NCI-H1694 treated with DMSO at 0.1 percent for 48 hours (cell line): Measurements from ENCODE around the gene AMMECR1.
"Not testable (repeated sequence)": the region's sequence is repeated elsewhere in the genome, so short reads cannot be mapped to it uniquely, and the experiment has no call there.

ENCODE experiments used
- DNase-seq: peaks from one replicate; lab custom pipeline; 2025; lab: John Stamatoyannopoulos, UW

The AMMECR1 gene

DNA sequence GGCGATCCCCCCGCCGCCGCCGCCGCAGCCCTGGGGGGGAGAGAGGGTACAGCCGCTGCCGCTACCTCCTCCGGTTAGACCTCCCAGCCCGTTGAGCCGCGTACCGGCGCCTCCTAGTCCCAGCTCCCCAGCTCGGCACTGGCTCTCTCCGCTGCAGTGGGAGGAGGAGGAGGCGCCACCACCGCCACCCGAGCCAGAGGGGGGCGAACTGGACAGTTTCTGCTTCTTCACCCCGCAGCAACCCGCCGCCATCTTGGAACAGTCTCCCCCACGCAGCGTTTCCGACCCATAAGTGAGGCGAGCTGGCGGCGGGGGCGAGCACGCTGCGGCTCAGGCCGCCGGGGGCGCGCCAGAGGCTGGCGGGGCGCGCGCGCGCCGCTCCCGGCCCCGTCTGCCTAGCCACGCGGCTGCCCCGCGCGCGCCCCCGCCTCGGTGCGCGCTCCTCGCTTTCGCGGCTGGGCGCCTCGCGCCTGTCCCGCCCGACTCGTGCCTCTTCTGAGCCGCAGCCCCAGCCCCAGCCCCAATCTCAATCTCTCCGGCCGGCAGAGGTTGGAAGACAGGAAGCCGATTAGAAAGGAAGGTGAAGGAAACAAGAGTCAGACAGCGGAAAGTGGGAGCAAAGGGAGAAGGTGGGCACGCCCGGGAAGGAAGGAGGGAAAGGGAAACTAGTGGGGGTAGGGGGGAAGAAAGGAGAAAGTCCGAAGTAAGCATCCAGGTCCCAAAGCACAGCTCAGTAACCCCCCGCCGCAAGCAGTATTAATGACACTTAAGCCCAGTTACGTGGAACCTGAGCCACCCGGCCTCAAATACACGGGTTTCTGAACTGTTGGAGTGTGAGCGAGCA is at the start of gene AMMECR1:
AMMECR1 (minus strand) TSS at position 266 of the 844 bp plus-strand sequence; CDS start at position 252, 14 bp downstream.
- DNase-seq, result peak; percentile 62

DNA sequence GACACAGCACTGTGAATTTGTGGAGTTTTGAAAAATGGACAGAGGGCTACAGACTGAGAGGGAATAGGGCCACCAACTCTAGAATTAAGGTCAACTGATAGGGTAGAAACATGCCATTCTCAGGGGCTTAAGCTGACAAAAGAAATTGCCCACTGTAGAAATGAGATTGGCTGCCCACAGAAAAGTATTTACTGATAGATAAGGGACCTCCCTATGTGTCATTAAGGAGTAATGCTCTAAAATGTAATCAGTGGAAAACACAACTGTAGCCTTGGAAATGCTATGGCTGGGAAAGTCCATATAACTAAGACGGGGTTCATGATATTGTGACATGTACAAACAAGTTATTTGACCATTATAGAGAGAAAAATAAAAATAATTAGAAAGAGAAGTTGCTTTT is 45.4 kb upstream of the AMMECR1 start:
- no peak for DNase-seq

DNA sequence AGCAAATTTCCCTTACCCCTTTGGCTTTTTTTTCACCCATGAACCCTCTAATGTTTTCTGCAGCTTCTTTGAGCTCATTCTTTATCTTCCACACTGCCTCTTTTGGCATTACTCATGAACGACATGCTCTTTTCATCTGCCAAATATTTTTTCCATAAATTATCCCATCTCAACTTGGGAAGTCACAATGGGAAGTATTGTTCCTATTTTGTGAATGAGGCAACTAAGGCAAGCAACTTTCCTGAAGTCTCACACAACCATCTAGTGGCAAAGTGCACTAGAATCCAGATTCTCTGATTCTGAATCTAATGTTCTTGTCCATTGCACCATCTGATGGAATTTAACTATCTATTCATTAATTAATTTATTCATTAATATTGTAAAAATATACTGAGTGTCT is 41.4 kb upstream of the AMMECR1 start:
- no peak for DNase-seq

DNA sequence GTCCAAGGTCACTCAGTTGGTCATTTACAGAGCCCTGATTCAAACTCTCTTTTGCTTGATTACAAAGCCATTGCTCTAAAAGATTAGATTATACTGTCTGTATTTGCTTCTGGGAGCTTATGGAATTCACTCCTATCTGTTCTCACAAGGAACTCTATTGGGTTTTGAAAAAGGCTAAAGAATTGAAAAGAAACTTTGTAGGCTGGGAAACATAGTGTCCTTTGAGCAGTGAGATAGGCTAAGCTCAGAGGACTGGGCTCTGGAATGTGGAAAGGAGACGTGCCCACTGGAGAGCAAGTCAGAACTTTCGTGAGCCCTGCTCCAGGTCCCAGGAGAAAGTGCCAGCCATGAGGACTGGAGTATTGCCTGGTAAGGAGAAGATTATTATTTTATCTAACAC is 40.7 kb upstream of the AMMECR1 start, which contains the start of gene RTL9:
RTL9 (plus strand) TSS at position 301 of the 400 bp plus-strand sequence. CDS start 91,770 bp downstream, outside the sequence.
- DNase-seq, result no peak

DNA sequence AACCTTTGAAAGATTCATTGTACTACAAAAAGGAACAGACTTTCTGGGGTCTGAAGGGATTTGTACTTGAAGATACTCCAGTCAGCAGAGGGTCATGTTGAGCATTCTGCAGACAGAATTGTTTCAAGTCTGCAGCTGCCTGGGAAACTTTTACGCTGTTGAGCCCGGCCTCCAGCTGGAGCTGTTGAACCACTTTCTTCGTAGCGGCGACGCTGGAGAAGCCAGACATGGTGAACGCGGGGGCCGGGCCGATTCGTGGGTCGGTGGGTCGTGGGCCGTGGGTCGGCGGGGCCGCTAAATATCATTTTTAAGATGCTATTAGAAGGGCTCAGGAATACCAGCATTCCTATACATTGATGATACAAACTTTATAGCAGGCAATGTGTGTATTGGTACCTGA is 28.8 kb upstream of the AMMECR1 start:
- DNase-seq, result no peak

DNA sequence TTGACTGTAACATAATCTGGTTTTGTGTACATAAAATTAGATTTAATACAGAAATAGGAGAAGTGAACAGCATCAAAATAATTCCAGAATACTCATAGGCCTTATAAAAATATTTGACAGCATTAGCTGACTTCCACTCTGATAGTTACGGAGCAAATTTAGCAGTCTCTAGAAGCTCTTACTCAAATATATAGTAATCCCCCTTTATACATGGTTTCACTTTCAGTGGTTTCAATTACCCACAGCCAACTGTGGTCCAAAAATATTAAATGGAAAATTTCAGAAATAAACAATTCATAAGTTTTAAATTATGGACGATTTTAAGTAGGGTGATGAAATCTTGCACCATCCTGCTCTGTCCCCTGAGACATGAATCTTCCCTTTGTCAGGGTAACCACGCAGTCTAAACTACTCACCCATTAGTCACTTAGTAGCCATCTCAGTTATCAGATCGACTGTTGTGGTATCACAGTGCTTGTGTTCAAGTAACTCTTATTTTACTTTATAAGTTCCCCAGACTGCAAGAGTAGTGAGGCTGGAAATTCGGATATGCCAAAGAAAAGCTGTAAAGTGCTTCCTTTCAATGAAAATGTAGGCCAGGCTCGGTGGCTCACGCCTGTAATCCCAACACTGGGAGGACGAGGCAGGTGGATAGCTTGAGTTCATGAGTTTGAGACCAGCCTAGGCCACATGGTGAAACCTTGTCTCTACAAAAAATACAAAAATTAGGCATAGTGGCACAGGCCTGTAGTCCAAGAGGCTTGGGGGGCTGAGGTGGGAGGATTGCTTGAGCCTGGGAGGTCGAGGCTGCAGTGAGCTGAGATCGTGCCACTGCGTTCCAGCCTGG is 23.5 kb upstream of the AMMECR1 start:
- DNase-seq, result no peak

DNA sequence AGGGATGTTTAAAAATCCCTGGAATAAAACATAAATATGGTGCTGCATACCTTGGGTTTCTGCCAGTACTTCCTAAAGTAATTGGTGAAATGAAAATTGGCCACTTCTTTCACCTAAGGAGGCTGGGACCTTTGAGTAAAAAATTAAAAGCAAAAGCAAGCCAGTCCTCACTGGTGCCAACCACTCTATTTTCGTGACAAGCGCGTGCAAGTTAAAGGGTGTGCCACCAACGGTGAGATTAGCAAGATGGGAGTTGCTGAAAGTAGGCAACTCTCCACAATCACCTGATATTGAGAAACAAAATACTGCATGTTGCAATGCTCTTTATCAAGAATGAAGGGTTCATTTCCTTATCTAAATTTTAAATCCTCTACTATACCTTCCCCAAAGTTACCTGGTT is 21.1 kb upstream of the AMMECR1 start:
- no peak for DNase-seq

DNA sequence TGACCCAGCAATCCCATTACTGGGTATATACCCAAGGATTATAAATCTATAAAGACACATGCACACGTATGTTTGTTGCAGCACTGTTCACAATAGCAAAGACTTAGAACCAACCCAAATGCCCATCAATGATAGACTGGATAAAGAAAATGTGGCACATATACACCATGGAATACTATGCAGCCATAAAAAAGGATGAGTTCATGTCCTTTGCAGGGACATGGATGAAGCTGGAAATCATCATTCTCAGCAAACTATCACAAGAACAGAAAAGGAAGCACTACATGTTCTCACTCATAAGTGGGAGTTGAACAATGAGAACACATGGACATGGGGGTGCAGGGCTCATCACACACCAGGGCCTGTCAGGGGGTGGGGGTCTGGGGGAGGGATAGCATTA is 15.6 kb upstream of the AMMECR1 start:
- not testable (repeated sequence) for DNase-seq

DNA sequence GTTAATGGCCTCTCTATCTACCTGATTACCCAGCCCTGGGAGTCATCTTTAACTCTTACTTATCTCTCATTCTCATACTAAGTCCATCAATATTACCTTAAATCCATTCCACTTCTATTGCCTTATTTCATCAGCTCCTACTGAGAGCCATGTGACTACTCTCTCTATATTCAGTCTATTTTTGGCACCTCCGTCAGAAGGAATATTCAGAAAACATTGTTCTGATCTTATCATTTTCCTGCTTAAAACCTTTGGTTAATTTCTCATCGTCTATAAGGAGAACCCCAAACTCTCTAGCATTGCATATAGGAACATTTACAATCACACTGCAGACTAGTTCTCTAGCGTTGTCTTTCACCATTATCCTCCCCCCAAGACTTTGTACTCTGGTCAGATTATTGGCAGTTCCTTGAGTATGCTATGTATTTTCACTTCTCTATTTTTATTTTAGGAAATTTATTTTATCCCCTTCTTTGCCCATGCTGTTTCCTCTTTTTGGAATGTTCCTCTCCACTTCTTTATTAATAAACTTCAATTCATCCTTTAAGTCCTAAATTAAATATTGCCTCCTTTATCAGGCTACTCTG is 13.7 kb upstream of the AMMECR1 start:
- DNase-seq, result no peak

DNA sequence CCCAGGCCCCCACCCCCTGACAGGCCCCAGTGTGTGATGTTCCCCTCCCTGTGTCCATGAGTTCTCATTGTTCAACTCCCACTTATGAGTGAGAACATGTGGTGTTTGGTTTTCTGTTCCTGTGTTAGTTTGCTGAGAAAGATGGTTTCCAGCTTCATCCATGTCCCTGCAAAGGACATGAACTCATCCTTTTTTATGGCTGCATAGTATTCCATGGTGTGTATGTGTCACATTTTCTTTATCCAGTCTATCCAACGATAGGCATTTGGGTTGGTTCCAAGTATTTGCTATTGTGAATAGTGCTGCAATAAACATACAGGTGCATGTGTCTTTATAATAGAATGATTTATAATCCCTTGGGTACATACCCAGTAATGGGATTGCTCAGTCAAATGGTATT is 10.7 kb upstream of the AMMECR1 start:
- DNase-seq, result not testable (repeated sequence)

DNA sequence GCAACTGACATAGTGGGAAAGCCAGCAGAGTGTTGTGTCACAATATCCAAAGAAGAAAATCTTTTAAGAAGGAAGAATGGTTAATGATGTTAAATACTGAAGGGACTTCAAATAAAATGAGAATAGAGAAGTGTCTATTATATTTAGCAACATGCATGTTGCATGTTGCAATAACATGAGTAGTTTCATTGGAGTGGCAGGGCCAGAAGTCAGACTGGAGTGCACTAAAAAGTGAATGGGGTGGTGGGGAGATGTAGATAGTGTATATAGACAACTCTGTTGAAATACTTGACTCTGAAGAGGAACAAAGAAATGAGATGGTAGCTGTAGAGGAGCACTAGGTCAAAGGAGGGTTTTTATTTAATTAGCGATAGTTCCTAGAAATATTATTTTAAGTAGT is 9.5 kb upstream of the AMMECR1 start:
- DNase-seq, result no peak

DNA sequence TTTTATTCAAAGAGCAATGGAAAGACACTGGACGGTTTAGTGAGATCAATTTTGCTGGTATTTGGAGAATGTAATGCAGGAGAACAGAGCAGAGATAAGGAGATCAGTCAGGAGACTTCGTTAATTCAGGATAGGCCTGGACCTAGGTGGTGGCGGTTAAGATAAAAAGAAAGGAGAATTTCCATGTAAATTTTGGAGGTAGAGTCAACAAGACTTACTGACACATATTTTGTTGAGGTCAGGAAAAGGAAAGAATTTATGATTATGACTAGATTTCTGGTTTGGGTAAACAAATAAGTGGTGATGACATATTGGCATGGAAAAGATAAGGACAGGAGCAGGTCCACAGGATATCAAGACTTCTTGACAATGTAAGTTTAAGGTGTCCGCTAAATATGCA is 8.8 kb upstream of the AMMECR1 start:
- no peak for DNase-seq

DNA sequence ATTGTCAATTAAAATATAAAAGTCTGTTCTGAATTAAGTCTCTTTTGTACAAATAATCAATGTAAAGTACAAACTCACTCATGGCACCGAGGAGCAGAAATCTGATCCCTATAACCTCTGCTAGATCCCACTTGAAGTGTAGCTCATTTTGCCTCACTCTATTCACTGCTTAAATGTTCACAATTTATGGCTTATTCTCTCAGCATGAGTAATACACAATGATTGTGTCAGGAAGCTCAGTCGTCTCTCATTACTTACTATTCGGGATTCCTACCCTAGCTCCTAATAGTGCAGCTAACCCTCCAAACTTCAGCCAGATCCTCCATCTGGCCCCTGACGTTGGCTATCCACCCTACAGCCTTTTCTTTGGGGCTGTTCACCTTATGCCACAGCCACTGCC is 4.7 kb upstream of the AMMECR1 start:
- no peak for DNase-seq

DNA sequence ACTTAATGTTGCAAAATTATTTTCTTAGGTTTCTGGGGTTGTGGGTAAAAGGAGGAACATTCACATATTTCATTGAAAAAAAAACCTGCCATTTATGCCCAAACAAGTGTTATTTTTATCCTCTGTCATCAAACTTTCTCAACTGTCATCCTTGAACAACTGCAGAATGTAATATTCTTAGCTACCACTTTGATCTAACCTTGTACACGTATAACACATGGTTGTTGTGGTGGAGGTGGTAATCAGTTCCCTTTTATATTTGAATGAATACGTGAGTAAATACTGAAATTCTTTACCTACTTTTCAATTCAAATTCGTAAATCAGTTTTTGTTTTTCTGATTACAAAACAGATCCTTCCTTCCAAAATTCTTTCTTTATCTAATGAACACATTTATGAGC is 3.8 kb upstream of the AMMECR1 start:
- no peak for DNase-seq

DNA sequence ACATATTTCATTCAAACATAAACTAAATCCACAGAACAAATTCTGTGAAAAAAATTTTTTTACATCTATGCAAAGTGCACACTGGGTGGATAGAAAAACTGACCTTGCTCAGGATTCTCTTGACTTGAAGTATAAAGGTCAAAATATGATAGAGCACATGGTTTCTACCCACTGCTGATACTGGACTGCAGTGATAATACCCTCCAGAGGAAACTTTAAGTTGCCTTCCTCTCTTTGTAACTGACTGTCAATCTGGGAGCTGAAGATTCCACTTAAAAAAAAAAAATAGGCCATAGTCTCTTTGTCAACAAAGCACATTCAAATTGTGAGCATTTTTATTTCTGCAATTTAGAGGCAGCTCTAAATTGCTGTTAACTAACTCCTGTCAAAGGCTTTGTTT is 3.2 kb upstream of the AMMECR1 start:
- DNase-seq, result no peak

DNA sequence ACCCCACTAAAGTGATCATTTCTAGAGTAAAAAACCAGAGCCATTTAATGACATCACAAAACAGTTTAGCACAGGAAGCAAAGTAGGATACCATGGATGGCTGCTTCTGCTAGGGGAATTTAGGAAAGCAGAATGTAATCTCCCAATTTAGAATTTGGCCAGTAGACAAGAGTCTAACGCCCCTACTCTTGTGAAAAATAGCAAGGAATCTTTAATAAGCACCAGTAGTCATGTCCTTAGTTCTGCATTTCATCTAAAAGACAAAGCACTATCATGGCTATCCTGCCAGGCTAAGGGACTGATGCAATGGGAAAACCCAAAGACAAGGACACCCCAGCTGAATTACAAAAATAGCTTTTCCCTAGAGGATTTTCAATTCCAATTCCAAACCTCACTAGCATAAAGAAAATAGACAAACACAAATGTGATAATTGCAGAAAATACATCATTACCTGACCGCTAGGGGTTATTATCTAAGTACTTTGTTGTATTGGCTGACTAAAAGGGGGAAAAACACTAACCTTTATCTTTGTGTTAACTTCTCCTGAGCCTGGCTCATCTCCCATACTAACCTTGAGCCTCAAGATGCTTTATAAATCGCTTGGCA is 2.6 kb upstream of the AMMECR1 start:
- DNase-seq, result no peak

DNA sequence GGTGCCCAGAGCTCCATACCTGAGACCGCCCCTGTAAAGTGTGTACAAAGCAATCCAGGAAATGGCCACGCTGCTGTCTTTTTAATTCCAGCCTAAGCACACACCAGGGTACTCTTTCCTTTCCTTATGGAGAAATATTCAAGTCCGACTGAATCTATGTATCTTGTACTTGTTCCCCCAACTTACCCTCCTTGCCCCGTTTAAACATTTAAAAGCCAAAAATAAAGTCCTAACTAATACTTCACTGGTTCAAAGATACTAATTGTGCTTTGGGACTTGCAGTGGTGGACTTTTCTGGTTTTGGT is 731 bp upstream of the AMMECR1 start:
- DNase-seq, result no peak

DNA sequence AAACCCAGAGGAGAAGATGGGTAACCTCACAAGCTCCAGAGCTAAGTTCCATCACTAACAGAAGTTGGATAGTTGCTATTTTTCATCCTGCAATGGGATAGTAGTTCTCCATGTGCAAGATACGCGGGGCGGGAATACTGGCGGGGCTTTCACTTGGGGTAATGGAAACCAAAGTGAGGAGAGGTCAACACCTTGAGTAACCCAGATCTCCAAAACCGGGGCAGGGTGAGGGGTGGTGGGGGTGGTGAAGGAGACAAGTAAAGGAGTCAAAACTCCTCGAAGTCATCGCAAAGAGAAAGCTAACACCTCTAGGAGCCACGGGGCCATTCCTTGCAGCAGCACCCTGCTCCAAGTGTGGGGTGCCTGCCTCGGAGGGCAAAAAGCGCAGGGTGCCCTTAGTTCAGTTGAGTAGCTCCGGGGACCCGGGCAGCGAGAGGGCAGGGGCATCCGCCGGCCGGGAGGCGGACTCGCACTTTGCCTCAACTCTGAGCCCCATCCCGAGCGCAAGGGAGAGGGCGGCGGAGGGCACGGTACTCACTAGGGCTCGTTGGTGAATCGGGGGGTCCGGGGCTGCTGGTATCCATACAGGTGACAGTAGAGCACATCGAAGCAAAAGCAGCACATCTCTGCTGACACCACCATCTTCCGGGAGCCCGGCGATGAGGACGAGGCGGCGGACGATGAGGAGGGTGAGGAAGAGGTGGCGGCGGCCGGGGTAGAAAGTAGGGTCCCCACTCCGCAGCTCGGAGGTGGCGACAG is 645 bp downstream of the AMMECR1 start:
- peak; percentile 5 for DNase-seq

DNA sequence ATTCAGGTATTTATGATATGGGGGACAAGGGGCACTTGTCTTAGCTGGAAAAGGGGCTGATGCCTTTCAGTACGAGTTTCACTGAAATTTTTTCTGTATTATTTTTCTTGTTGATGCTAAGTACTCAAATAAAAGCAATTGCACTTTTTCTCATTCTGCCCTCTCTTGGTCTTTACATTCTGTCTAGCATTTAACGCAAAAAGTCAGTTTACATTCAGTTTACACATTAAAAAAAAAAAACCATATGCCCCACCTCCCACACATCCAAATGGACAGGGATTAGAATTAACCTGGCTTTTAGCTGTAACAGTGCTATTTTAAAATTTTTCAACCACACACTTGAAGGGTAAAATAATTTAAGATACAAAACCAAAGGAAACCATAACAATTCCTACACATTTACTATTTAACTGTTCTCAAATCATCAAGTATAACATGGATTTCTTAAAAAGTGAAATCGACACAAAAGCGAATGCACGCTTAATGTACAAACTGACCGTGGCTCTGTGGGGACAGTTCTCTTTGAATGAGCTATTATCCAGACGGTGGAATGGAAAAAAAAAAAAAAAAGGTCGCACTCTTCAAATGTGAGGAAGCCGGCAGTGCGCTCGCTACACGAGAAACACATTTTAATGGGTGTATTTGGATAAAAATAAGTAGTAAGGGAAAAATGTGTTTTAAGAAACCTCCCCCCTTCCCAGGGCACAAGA is 1.4 kb downstream of the AMMECR1 start:
- peak; percentile 11 for DNase-seq

DNA sequence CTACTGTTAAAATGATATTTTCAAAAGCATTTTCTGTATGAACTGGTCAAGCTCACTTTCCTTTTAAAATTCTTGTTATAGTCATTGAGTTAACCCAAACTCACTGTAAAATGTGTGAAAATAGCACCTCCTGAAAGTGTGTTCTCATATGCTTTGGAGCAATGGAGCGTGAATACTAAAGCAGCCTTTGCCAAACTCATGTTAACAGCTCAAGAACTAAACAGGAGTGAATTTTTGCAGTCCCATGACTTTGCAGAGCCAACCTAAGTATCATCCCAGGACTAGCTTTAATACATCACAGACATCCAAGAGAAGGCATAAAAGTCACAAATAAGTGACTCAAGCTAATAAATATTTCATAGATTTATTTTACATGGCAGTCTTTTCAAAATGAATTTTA is 2.3 kb downstream of the AMMECR1 start:
- DNase-seq, result no peak
